ENCODE results near the gene RPRD2.

DNA sequence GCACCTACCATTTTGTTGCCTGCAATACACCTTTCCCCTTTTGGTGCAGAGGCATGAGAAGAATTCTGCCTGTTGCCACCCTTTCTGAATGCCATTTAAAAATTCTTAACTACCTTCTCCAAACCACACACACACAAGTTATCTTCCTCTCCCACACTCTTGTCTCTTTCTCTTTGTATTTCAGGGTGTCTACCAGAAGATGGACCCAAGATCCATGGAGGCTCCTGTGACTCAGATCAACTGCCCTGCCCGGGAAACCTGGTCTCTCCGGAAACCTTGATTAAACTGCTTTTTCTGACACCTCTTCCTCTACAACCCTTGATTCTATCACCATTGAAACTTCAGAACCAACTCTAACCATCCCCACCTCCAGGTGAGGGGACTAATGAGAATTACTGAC, 120.9 kb downstream of the RPRD2 start:
- TF ChIP-seq POLR2A (IDR thresholded peaks at IDR 0.05; ENCODE audit: low read length): no peak
- TF ChIP-seq GATA1 (IDR thresholded peaks at IDR 0.05; ENCODE audit: low read depth, low read length): no peak
